CD4-positive, alpha-beta T cell treated with Interleukin-4 for 1 hour (primary cell): Measurements from ENCODE around the gene ZNF654.
"Not testable (repeated sequence)": the region's sequence is repeated elsewhere in the genome, so short reads cannot be mapped to it uniquely, and the experiment has no call there.

Experiments
- DNase-seq, 2 donors: peaks; one replicate each; pipeline ENCODE4 v3.0.0-alpha.2; 2020 to 2022

The ZNF654 gene

DNA sequence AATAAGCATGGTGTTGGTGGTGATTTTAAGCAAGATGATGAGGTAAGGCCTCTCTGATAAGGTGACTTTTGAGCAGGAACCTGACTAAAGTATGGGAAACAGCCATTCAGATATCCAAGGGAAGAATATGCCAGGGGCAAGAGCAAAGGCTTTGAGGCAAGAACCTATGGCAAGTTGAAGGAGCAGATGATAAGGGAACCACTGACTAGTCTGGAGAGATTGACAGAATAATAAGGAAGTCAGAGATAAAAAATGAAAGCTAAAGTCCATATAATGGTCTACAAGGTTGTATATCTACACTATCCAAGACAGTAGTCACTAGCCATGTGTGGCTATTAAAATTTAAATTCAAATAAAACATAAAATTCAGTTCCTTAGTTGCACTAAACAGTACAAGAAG, 88.2 kb downstream of the ZNF654 start:
- no peak for DNase-seq

DNA sequence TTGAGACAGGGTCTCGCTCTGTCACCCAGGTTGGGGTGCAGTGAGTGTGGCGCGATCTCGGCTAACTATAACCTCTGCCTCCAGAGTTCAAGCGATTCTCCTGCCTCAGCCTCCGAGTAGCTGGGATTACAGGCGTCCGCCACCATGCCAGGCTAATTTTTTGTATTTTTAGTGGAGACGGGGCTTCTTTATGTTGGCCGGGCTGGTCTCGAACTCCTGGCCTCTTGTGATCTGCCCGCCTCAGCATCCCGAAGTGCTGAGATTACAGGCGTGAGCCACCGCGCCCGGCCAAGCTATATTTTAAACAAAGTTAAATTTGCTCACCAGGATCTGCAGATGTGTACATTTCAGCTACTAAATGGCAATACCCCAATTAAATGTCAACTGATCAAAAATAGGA, 89.6 kb downstream of the ZNF654 start:
- DNase-seq = no peak

DNA sequence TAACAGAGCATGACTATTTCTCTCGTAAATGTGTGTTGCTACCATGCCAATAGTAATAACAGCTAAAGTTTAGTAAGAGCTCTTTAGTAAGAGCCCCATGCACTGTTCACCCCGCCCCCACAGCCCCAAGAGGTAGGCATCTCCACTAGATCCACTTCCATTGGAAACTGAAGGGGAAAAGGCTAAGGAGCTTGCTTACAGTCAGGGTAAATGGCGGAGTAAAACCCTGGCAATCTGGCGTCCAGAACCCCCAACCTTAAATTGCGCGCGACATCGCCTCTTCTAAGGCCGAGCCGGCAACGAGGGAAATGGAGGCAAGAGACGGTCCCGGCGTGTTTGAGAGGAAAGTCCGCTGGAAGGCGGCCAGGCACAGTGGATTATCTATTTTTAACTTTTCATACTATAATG, 90.0 kb downstream of the ZNF654 start:
- peak; percentile 7 to 11 for DNase-seq

DNA sequence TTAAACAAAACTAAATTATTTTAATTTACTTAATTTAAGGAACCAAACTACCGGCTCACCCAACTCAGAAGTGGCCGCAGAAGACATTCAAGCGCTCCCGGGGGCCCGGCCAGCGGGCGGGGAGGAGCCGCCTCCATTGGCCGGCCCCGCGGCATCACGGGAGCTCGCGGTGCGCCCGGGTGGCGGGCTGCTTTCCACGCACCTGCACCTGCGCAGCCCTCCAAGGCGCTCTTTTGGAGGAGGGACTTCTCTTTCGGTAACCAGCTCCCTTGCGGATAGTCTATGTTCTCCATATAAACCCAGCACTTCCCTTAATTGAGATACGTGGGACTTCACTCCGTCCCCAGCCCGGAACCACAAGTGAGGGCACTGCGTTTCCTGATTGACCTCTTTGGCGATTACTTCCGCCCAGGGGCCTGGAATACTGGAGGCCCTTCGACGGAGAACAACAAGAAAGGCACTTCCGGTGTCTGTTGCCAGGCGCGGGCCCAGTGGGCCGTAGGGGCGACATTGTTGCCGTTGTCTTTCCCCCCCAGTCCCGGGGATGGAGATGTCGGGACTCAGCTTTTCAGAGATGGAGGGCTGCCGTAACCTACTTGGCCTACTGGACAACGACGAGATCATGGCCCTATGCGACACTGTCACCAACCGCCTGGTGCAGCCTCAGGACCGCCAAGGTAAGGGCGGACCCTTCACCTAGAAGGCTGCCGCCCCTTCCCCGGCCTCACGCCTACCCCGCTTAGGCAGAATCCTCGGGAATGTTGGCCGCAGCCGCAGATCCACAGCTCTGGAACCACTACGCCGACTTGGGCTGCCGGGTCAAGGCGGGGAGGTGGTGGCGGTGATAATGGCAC, 90.7 kb downstream of the ZNF654 start, which contains the start of gene C3orf38:
TSS of gene C3orf38 (plus strand) at position 451 of the 854 bp plus-strand sequence. CDS start at position 545, 94 bp downstream.
- DNase-seq = peak; percentile 79 to 81

- DNase-seq = peak in 1 of 2 donors; percentile 40
Observed at GRCh38 chr3:88150371-88150770, 91.3 kb downstream of the ZNF654 start.

DNA sequence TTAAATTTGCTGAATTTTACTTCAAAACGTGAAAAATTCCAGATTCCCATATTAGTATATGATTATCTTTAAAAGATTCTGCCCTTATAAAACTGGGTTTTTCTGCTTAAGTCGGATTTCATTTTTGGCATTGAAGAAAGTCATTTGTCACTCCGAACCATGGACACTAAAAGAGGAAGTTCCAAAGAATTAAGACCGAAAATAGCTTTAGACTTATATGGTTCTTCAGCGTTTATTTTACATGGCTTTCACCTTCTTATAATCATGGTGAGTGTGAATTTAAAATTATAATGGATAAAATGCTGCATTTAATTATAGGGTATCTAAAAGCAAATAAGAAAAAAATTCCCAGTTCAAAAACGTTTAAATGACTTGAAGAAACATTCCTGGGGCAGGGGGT, 91.8 kb downstream of the ZNF654 start:
- DNase-seq = peak in 1 of 2 donors; percentile 21

DNA sequence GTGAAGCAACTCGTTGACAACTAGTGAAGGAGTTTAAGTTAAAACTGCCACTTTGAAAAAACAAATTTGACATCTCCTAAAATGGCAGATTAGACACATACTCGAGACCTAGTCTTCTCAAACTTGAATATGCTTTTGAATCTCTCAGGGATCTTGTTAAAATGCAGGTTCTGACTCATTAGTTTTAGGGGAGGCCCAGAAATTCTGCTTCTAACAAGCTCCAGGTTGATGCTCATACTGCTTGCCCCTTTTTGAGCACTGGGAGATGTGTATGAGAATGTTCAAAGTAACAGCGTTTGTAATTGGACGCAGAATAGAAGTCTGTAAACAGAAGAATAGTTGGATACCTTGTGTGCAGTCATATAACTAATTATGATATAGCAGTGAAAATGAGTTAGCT, 92.3 kb downstream of the ZNF654 start:
- DNase-seq = peak in 1 of 2 donors; percentile 22

- DNase-seq = no peak
Observed at GRCh38 chr3:88152841-88153240, 93.8 kb downstream of the ZNF654 start.

DNA sequence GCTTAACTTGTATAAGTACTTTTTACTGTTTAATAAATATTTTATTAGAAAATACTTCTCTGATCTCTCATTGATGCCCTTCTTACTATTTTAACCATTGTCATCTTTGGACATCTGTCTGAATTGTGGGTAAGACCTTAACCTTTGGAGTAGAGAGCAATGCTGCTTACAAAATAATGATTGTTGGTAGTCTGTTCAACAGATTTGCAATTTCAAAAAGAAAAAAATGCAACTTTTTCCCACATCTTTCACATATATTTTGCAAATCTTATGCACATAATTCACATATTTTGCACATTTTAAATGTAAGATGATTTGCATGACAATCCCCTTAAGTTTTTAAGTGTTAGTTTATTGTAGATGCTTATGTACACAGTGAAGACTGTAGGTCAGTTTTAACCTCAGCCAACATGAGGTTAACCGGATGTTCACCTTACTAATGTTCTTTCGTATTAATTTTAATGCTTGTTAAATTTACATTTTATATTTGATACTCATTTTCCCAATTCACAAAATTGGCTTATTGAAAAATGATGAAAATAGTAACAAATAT, 107.4 kb downstream of the ZNF654 start:
- DNase-seq = no peak

DNA sequence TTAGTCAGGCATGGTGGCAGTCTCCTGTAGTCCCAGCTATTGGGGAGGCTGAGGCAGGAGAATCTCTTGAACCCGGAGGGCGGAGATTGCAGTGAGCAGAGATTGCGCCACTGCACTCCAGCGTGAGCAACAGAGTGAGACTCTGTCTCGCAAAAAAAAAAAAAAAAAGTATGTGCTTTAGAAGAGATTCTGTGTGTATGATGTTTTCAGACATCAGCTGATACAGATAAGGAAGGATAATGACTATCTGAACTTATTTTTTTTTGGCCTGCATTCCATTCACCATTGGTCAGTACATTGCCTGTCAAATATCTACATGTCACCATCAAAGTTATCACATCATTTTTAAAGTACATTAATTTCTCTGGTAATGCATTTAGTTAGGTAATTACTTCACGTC, 108.1 kb downstream of the ZNF654 start:
- DNase-seq = no peak

GRCh38 chr3:88167704-88168103, 108.6 kb downstream of the ZNF654 start:
- DNase-seq = no peak

DNA sequence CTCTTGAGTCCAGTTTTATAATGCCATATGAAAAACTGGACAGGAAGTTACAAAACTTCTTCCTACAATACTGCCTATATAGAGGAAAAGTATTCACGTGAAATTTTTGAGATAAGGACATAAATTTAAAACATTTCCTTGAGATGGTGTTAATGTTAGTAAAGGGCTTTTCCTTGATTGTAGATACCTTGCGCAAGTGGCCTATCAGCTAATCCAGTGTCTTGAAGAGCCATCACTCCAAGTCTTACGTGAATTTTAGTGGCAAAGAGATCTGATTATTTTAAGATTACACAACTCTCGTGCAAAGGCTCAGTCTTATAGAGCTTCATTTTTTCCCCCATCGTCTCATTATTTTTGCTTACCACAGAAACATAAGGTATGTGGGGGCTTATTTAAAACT, 109.1 kb downstream of the ZNF654 start:
- DNase-seq = no peak

DNA sequence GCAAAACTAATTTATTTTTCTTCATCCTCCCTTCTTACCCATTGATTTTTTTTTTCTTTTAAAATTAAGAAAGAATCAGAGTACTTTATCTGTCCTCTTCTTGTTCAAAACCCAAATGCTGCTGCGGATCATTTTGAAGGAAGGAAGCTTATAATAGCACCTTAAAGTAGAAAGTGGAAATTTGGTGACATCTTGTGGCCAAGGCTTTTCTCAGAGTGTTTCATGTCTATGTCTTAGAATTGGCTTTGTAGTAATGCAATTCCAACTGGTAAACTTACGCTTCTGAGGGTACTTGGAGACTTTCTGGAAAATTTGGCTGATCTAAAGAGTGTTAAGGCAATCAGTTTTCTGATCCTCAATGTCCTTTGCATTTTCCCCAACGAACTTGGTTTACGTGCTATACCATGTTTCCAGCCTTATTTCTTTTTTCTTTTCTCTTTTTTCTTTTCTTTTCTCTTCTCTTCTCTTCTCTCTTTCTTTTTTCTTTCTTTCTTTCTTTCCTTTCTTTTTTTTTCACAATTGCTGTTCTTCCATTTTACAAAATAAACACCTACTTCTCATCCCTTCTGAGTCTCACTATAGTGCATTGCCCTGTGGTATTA, 121.4 kb downstream of the ZNF654 start:
- DNase-seq = peak; percentile 14 to 51

GRCh38 chr3:88182165-88182918, 123.3 kb downstream of the ZNF654 start:
- DNase-seq = not testable (repeated sequence)

DNA sequence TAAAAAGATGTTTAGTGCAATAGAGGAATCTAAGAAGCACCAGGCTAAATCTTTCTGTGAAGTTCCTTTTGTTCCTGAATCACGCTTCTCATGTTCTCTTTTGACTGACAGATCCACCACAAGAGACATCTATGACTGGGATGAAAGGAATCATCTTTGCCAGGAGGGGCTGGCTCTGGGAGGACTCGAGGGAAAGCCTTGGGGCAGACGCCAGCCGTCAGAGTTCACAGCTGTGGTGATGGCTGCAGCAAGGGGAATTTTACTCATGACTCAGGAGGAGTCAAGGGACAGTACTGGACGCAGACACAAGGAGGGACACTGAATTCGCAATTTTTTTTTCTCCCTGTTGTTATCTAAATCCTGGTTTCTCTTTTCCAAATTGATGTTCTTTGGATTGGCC, 129.4 kb downstream of the ZNF654 start:
- no peak for DNase-seq

- DNase-seq = no peak
Observed at GRCh38 chr3:88189361-88189810, 130.3 kb downstream of the ZNF654 start.

DNA sequence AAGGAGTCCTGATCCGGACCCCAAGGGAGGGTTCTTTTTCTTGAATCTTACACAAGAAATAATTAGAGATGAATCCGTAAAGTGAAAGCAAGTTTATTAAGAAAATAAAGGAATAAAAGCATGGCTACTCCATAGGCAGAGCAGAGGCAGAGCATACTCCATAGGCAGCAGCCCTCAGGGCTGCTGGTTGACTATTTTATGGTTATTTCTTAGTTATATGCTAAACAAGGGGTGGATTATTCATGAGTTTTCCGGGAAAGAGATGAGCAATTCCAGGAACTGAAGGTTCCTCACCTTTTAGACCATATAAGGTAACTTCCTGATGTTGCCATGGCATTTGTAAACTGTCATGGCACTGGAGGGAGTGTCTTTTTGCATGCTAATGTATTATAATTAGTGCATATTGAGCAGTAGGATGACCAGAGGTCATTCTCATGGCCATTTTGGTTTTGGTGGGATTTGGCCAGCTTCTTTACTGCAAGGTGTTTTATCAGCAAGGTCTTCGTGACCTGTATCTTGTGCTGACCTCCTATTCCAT, 132.9 kb downstream of the ZNF654 start:
- no peak for DNase-seq

- no peak for DNase-seq
Observed at GRCh38 chr3:88192631-88193030, 133.6 kb downstream of the ZNF654 start.
